H9 (cell line): ENCODE results near the gene ZNF407. TPM values are rescaled to one million over a fixed set of nuclear protein-coding genes. Genes with fewer than 3 reads are reported as not detected.
A peak's percentile ranks its signal among the peaks of the same experiment; 100 is the strongest.

Experiments used
- DNase-seq: peaks from one replicate; pipeline ENCODE4 v3.0.0-alpha.2; 2017
- H2AFZ ChIP-seq: one replicate; pipeline ENCODE4 v1.6.1; 2013; ENCODE audit warnings: mild to moderate bottlenecking, low read length, control low read depth, moderate library complexity
- H2AK5ac ChIP-seq: 2 replicates; pipeline ENCODE4 v1.6.1; 2013; ENCODE audit warnings: low read length, control low read depth, mixed read lengths; ENCODE audit not compliant: insufficient read length
- H2BK120ac ChIP-seq: one replicate; pipeline ENCODE4 v1.6.1; 2013; ENCODE audit warnings: low read depth, mild to moderate bottlenecking, low read length, control low read depth, inconsistent platforms; ENCODE audit not compliant: poor library complexity, severe bottlenecking
- H2BK12ac ChIP-seq: 2 replicates; pipeline ENCODE4 v1.6.1; 2013; ENCODE audit warnings: low read length, control low read depth, mixed read lengths, low read depth; ENCODE audit not compliant: insufficient read length
- H2BK15ac ChIP-seq: 2 replicates; pipeline ENCODE4 v1.6.1; 2013; ENCODE audit warnings: low read depth, low read length, control low read depth
- H2BK20ac ChIP-seq: one replicate; pipeline ENCODE4 v1.6.1; 2013; ENCODE audit warnings: low read depth, mild to moderate bottlenecking, low read length, control low read depth, inconsistent platforms; ENCODE audit not compliant: poor library complexity, severe bottlenecking
- H2BK5ac ChIP-seq: 2 replicates; pipeline ENCODE4 v1.6.1; 2013; ENCODE audit warnings: low read length, control low read depth, mixed read lengths; ENCODE audit not compliant: insufficient read length
- H3K14ac ChIP-seq: 2 replicates; pipeline ENCODE4 v1.6.1; 2013; ENCODE audit warnings: low read length, control low read depth; ENCODE audit not compliant: insufficient read depth
- H3K18ac ChIP-seq: 2 replicates; pipeline ENCODE4 v1.6.1; 2013; ENCODE audit warnings: low read depth, mild to moderate bottlenecking, mixed read lengths, low read length, control low read depth; ENCODE audit not compliant: insufficient read length
- H3K23ac ChIP-seq: 2 replicates; pipeline ENCODE4 v1.6.1; 2013; ENCODE audit warnings: low read length, control low read depth, mixed read lengths, low read depth; ENCODE audit not compliant: insufficient read length
- H3K23me2 ChIP-seq: 2 replicates; pipeline ENCODE4 v1.6.1; 2013; ENCODE audit warnings: low read depth, mild to moderate bottlenecking, mixed read lengths, low read length, control low read depth; ENCODE audit not compliant: insufficient read length, poor library complexity, severe bottlenecking
- H3K27ac ChIP-seq: 2 replicates; pipeline ENCODE4 v1.5.1; 2013; ENCODE audit warnings: low read length, control low read depth, mixed read lengths, low read depth; ENCODE audit not compliant: insufficient read length
- H3K27me3 ChIP-seq: 2 replicates; pipeline ENCODE4 v1.6.1; 2013; ENCODE audit warnings: low read length, control low read depth, inconsistent platforms; ENCODE audit not compliant: insufficient read depth
- H3K4ac ChIP-seq: 2 replicates; pipeline ENCODE4 v1.6.1; 2013; ENCODE audit warnings: low read depth, mild to moderate bottlenecking, control low read depth, inconsistent platforms, low read length, moderate library complexity
- H3K4me1 ChIP-seq: 2 replicates; pipeline ENCODE4 v1.6.1; 2013; ENCODE audit warnings: low read length, control low read depth, inconsistent platforms; ENCODE audit not compliant: insufficient read depth
- H3K4me2 ChIP-seq: 2 replicates; pipeline ENCODE4 v1.6.1; 2013; ENCODE audit warnings: low read length, control low read depth, mixed read lengths; ENCODE audit not compliant: insufficient read length, insufficient read depth
- H3K56ac ChIP-seq: 2 replicates; pipeline ENCODE4 v1.6.1; 2013; ENCODE audit warnings: low read depth, mild to moderate bottlenecking, mixed read lengths, low read length, control low read depth; ENCODE audit not compliant: insufficient read length
- H3K79me1 ChIP-seq: 2 replicates; pipeline ENCODE4 v1.6.1; 2013; ENCODE audit warnings: low read depth, mild to moderate bottlenecking, moderate library complexity, low read length, control low read depth, inconsistent platforms; ENCODE audit not compliant: insufficient read depth, poor library complexity, severe bottlenecking
- H3K79me2 ChIP-seq: 2 replicates; pipeline ENCODE4 v1.6.1; 2013; ENCODE audit warnings: low read length, control low read depth, inconsistent platforms; ENCODE audit not compliant: insufficient read depth
- H3K9ac ChIP-seq: 2 replicates; pipeline ENCODE4 v1.6.1; 2013; ENCODE audit warnings: low read length, control low read depth, mixed read lengths; ENCODE audit not compliant: insufficient read length; ENCODE audit errors: extremely low read depth
- H3K9me3 ChIP-seq: one replicate; pipeline ENCODE4 v1.6.1; 2013; ENCODE audit warnings: low read depth, low read length, inconsistent platforms; ENCODE audit not compliant: control insufficient read depth
- H3T11ph ChIP-seq: one replicate; pipeline ENCODE4 v1.6.1; 2013; ENCODE audit warnings: mild to moderate bottlenecking, low read length, control low read depth, inconsistent platforms
- H4K20me1 ChIP-seq: one replicate; pipeline ENCODE4 v1.6.1; 2013; ENCODE audit not compliant: control insufficient read depth, insufficient read length, insufficient read depth
- H4K5ac ChIP-seq: 2 replicates; pipeline ENCODE4 v1.6.1; 2013; ENCODE audit warnings: low read depth, mild to moderate bottlenecking, mixed read lengths, low read length, control low read depth; ENCODE audit not compliant: insufficient read length
- H4K8ac ChIP-seq: replicated peaks from 2 replicates; pipeline ENCODE4 v1.6.1; 2013; ENCODE audit warnings: low read length, control low read depth, mixed read lengths, low read depth; ENCODE audit not compliant: insufficient read length
- H4K91ac ChIP-seq: 2 replicates; pipeline ENCODE4 v1.6.1; 2013; ENCODE audit warnings: low read depth, mild to moderate bottlenecking, moderate library complexity, mixed read lengths, low read length, control low read depth; ENCODE audit not compliant: insufficient read length
- H3K27ac Mint-ChIP-seq, 3 experiments: 2 replicates in 2 of 3; 3 replicates in 1 of 3; pipeline ENCODE4 v1.8.0; 2020 to 2021; ENCODE audit warnings: mixed read lengths in 3 of 3, mild to moderate bottlenecking in 1 of 3, moderate library complexity in 1 of 3
- H3K27me3 Mint-ChIP-seq: 2 replicates; pipeline ENCODE4 v1.8.0; 2021; ENCODE audit warnings: low read depth, mild to moderate bottlenecking, moderate library complexity, mixed read lengths
- H3K36me3 Mint-ChIP-seq, 3 experiments: 2 replicates in 2 of 3; 3 replicates in 1 of 3; pipeline ENCODE4 v1.8.0; 2020 to 2021; ENCODE audit warnings: low read depth in 3 of 3, mixed read lengths in 3 of 3; ENCODE audit not compliant: insufficient read depth in 1 of 3
- H3K4me1 Mint-ChIP-seq, 2 experiments: 2 replicates each; pipeline ENCODE4 v1.8.0; 2020; ENCODE audit warnings: mixed read lengths in 2 of 2
- H3K4me3 Mint-ChIP-seq, 2 experiments: 2 replicates in 1 of 2; 3 replicates in 1 of 2; pipeline ENCODE4 v1.8.0; 2020 to 2021; ENCODE audit warnings: mild to moderate bottlenecking in 2 of 2, mixed read lengths in 2 of 2, moderate library complexity in 1 of 2
- H3K9me3 Mint-ChIP-seq, 2 experiments: 2 replicates in 1 of 2; 3 replicates in 1 of 2; pipeline ENCODE4 v1.8.0; 2020; ENCODE audit warnings: mild to moderate bottlenecking in 2 of 2, mixed read lengths in 2 of 2, moderate library complexity in 1 of 2
- CTCF ChIP-seq: fragments of 200-600 bp; sonication (generic); conservative IDR thresholded peaks from 3 replicates; pipeline ENCODE4 v1.8.0; 2021; ENCODE audit warnings: antibody characterized with exemption, mild to moderate bottlenecking
- WGBS: extraction: QIAGEN DNeasy Blood & Tissue Kit; methylation state at CpG from one replicate; pipeline ENCODE4 v1.1.7; 2013; ENCODE audit warnings: missing lambda C conversion rate, low lambda C conversion rate, mixed read lengths; ENCODE audit not compliant: insufficient read length; ENCODE audit errors: extremely low coverage; 5-methylcytosine and 5-hydroxymethylcytosine counted together
- total RNA-seq: library from RNA; stranded (reverse); gene quantifications from 2 replicates; pipeline ENCODE4 v1.2.1, GENCODE V29; 2021

The ZNF407 gene
- total RNA-seq, 1 experiment from 2014 or later, result 8.7 TPM

- H3K79me2 ChIP-seq, result no peaks in the 10 kb centered on the region
- H3K4me1 ChIP-seq, result peaks cover 6% of the 10 kb centered on the region; the same call in 1 of the 2 replicates
- no peak overlapping the region for H2BK12ac ChIP-seq
- H3K18ac ChIP-seq, result no peak overlapping the region
- Mint-ChIP-seq H3K4me3 (peak overlapping the region in 1 of 2 experiments; percentile 35; a peak in 1 of 5 replicates), H3K36me3 (no peaks in the 10 kb centered on the region), H3K4me1 (peaks cover 50 to 64% of the 10 kb centered on the region in 2 experiments), H3K27me3 (no peaks in the 10 kb centered on the region), H3K9me3 (no peaks in the 10 kb centered on the region), H3K27ac (peak overlapping the region in 2 of 3 experiments; percentile 84 to 89; a peak in 2 of 7 replicates)
- H3K79me1 ChIP-seq, result no peaks in the 10 kb centered on the region
- no peak overlapping the region for H4K91ac ChIP-seq
- no peak overlapping the region for H3K23ac ChIP-seq
- H3K9me3 ChIP-seq, result no peaks in the 10 kb centered on the region
- H3K27me3 ChIP-seq, result no peaks in the 10 kb centered on the region
- H3T11ph ChIP-seq, result no peak overlapping the region
- no peak overlapping the region for H3K56ac ChIP-seq
- no peak overlapping the region for H2BK120ac ChIP-seq
- DNase-seq, result no peak
- no peaks in the 10 kb centered on the region for H4K20me1 ChIP-seq
- H2AK5ac ChIP-seq, result no peak overlapping the region
- H2BK15ac ChIP-seq, result no peak overlapping the region
- H2AFZ ChIP-seq, result no peak overlapping the region
- H3K27ac ChIP-seq, result no peak overlapping the region
- no peak for TF ChIP-seq CTCF
- H3K23me2 ChIP-seq, result no peaks in the 10 kb centered on the region
- H4K8ac ChIP-seq, result no peak overlapping the region
- H3K9ac ChIP-seq, result no peak overlapping the region
- no peak overlapping the region for H3K4ac ChIP-seq
- WGBS, result no CpG with 5 or more reads among the region's 4 CpGs
- no peak overlapping the region for H4K5ac ChIP-seq
- no peak overlapping the region for H2BK20ac ChIP-seq
- no peak overlapping the region for H3K4me2 ChIP-seq
- no peak overlapping the region for H3K14ac ChIP-seq
- no peak overlapping the region for H2BK5ac ChIP-seq
Measured at GRCh38 chr18:74803117-74803516, 205.4 kb downstream of the ZNF407 start.
